Measurements from ENCODE around the gene BRMS1.
"Not testable (repeated sequence)": the region's sequence is repeated elsewhere in the genome, so short reads cannot be mapped to it uniquely, and the experiment has no call there.

Gene BRMS1

DNA sequence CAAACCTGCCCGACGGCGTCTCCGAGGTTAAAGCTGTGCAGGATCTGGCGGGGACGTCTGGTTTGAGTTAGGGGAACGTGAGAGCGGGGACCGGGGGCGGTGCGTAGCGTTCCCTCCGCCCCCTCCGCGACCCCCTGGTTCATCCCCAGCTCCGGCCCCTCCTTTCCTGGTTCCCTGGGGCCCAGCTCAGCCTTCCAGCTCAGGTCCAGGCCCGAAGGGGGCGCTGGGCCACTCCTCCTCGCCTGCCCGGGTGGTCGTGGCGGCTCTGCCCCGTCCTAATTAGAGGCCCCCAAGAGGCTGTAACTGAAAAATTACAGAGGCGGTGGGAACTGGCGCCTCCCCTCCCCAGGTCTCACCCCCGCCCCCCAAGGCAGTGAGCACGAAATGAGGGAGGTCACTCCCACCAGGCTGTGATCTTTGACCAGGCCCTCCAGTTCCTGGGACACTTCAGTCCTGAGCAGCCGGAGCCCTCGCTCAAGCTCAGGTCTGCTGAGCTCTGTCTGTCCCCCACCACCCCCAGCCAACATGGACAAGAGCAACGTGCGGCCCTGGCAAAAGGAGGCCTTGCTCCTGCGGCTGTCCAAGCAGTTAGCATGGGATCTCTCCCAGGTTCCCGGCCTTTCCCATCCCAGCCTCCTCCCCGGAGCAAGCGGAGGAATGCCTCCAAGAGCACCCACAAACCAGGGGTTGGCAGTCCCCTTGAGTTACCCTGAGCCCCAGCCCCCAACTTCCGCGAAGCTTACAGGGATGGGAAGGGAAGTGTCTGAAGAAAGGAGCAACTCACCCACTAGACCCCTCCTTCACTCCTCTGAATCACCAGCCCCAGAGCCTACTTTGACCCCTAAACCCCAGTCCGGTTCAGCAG lies 31.4 kb downstream of the BRMS1 start:
- DNase-seq (ENCODE audit: low read depth, low spot score) = no peak
- peak overlapping the region; percentile 45 for H3K4me3 ChIP-seq (ENCODE audit: low read length)

DNA sequence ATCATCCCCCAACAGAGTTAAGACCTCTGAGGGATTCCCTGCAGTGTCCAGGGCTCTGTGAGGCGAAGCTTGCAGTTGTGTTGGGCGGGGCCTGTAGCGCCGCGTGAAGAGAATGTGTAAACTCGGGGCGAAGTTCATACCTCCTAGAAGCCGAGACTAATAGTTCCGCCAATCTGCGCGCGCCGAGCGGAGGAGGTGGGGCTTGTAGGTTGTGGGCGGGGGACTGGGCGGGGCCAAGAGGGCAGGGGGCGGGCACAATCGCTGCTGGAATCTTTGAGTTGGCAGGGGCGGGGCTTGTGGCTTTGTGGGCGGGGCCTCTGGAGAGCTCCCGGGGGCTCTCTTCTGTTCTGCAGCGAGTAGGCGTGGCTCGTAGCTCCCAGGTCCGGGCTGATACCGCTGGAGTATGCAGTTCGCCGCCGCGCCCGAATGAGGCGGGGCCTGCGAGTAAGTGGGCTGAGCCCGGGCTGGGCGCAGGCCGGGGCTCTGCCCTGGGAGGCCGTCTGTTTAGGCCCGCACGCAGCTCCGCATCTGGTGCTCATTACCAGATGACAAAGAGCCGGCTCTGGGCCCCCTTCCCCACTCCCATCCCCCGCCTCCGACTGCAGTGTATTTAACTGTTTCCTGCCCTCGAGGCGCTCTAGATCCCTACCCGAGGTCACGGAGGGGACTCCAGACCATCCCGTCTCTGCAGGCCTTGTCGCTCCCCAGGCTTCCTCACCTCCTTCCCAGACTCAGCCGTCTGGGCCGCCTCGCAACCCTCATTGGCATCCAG lies 32.2 kb downstream of the BRMS1 start:
- peak; percentile 95 for DNase-seq (ENCODE audit: low read depth, low spot score)
- peak overlapping the region; percentile 68 for H3K4me3 ChIP-seq (ENCODE audit: low read length)

DNA sequence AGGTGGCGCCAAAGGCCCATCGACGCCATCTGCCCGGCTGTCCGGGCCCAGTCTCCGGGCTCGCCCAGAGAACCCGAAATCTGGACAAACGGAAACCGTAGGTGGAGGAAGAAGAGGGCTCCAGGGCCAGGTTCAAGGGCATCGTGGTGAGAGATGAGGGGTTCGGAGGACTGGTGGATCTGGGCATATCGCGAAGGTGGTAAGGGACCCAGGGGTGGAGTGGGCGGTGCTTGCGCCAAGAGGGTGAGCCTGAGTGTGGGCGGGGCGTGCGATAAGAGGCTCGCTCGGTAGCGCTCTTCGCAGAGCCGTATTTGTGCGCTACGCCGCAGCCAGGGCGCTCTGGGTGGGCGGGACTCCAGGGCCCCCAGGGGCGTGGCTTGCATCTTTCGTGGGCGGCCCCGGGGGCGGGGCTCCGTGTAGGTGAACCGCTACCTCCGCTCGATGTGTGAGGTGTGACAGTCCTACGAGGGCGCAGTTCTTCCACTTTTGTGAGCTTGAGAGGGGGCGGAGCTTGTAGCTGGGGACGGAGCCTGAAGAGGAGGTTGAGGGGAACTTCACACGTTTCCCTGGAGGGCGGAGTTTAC lies 32.8 kb downstream of the BRMS1 start:
- H3K4me3 ChIP-seq (ENCODE audit: low read length) = peak overlapping the region; percentile 68
- peak; percentile 94 for DNase-seq (ENCODE audit: low read depth, low spot score)

DNA sequence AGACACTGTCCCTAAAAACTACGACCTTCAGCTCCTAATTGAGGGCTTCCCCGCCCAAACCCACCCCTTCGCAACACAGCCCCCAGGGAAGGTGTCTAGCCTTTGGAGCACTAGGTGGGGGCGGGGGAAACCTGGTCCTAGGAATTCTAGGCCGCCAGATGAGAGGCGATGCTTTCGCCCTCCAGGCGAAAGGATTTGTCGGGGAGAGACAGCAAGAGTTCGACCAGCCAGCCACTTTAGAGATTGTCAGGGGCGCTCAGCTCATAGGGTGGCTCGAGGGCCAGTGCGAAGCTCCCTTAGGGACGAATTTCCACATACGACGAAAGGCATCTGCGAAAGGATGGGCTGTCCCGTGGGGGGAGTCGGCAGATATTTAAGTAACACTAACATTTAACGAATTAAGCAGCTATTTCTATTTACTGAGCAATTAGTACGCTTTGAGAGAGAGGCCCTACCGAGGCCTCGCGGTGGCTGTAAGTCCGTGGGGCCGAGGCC lies 33.4 kb downstream of the BRMS1 start:
- no peak for DNase-seq (ENCODE audit: low read depth, low spot score)
- peak overlapping the region; percentile 68 for H3K4me3 ChIP-seq (ENCODE audit: low read length)

DNA sequence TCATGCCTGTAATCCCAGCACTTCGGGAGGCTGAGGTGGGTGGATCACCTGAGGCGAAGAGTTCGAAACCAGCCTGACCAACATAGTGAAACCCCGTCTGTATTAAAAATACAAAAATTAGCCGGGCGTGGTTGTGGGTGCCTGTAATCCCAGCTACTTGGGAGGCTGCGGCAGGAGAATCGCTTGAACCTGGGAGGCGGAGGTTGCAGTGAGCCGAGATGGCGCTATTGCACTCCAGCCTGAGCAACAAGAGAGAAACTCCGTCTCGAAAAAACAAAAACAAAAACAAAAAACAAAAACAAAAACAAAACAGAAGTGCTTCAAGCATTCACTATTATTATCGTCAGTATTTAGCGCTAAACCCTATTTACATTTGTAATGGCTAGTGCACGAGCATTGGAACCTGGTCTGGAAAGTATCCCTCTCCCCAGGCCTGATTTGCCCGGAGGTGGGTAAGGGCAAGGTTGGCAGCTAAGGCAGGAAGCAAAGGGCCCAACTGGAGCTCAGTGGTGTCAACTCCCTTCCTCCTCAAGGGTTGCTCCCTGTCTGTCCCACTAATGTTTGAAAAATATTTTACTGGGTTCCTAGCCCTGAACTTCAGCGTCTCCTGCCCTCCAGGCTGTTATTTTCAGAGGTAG lies 34.0 kb downstream of the BRMS1 start:
- H3K4me3 ChIP-seq (ENCODE audit: low read length); DNase-seq (ENCODE audit: low read depth, low spot score): not testable (repeated sequence)

DNA sequence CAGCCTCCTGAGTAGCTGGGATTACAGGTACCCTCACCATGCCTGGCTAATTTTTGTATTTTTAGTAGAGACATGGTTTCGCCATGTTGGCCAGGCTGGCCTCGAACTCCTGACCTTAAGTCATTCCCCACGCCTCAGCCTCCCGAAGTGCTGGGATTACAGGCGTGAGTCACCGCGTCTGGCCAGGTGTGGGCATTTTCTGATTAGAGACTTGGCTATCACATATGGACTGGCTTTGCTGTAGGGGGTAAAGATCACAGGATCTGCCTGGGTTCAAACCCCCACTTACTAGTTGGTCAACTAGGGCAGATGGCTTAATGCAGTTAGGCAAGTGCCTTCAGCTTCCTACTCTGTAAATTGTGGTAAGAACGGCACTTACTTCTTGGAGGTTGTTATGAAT lies 34.6 kb downstream of the BRMS1 start:
- H3K4me3 ChIP-seq (ENCODE audit: low read length) = no peak overlapping the region
- DNase-seq (ENCODE audit: low read depth, low spot score) = no peak

DNA sequence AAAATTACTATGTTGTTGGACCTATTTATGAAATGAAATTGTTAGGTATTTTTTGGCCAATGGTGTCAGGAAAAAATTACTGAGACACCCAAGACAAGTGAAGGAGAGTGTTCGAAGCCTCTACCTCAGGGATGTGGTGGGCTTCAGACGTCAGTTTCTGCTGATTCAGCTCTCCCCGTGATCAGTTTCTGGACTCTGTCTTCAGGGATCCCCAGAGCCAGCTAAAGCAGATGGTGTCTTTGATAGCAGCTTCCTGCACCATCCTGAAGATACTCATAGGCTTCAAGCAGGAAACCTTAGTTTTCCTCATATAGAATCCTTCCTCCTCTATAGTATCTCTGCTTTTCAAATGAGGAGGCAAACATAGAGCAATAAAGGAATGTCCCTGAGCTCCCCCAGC lies 35.4 kb downstream of the BRMS1 start:
- H3K4me3 ChIP-seq (ENCODE audit: low read length) = no peak overlapping the region
- no peak for DNase-seq (ENCODE audit: low read depth, low spot score)

DNA sequence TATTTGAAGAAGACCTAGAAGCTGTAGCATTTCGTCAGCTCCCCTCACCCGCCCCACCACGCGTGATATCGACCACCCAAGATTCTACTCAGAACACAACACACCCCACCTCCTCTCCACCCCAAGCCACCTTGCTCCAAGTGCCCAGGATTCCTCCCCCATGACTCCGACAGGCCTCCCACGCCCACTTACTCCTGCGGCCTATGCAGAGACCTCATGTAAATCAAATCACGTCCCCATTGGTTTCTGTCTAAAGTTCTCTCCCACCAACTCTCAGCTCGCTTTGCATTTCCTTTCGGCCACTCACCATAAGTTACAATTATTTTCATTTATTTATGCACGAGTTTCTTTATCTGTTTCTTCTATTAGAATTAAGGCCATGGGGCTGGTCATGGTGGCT lies 42.2 kb downstream of the BRMS1 start:
- no peak overlapping the region for H3K4me3 ChIP-seq (ENCODE audit: low read length)
- DNase-seq (ENCODE audit: low read depth, low spot score) = no peak

DNA sequence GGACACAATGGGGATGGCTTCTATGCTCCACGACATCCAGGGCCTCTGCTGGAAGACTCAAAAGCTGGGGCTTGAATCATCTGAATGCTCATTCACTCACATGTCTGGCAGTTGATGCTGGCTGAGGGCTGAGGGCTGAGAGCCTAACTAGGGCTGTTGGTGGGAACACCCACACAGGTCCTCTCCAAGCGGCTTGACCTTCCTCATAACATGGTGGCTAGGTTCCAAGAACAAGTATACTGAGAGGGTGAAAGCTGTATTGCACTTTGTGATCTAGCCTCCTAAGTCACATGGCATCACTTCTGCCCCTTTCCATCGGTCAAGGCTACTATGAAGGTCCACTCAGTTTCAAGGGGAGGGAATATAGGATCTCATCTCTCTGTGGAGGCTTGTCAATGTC lies 45.7 kb downstream of the BRMS1 start:
- DNase-seq (ENCODE audit: low read depth, low spot score) = no peak

DNA sequence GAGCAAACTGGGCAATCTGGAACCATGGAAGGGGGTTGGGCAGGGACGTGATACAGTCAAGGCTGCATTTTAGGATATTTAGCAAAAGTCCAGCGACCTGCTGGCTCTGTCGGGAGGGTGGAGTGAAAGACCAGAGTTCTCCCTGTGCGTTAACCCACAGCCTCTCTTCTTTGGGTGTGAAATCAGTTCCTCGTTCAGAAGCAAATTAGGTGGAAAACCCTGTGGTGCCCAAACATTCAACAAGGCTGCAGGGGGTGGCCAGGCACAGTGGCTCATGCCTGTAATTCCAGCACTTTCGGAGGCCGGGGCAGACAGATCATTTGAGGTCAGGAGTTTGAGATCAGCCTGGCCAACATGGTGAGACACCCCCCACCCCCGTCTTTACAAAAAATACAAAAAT lies 47.3 kb downstream of the BRMS1 start:
- no peak for DNase-seq (ENCODE audit: low read depth, low spot score)

More for the DNA sequence above, 45.7 kb downstream of the BRMS1 start:
- no peak overlapping the region for H3K4me3 ChIP-seq (ENCODE audit: low read length)

DNA sequence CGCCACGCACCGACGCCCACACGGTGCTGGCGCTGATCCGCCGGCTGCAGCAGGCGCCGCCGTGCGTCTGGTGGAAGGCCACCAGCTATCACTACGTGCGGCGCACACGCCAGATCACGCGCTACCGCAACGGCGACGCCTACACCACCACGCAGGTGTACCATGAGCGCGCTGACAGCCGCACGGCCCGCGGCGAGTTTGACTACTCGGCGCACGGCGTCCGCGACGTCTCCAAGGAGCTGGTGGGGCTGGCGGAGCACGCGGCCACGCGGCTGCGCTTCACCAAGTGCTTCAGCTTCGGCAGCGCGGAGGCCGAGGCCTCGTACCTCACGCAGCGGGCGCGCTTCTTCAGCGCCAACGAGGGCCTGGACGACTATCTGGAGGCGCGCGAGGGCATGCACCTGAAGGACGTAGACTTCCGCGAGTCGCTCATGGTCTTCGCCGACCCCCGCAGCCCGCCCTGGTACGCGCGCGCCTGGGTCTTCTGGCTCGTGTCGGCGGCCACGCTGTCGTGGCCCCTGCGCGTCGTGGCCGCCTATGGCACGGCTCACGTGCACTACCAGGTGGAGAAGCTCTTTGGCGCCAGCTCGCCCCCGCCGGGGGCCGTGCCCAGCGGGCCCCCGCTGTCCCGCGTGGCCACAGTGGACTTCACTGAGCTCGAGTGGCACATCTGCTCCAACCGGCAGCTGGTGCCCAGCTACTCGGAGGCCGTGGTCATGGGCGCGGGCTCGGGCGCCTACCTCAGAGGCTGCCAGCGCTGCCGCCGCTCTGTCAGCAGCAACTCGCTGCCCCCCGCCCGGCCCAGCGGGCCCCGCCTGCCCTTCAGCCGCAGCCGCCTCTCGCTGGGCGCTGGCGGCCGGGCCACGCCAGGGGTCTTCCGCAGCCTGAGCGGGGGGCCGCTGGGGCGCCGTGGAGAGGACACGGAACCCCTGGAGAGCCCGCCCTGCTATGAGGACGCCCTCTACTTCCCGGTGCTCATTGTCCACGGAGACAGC lies 50.0 kb downstream of the BRMS1 start:
- no peak overlapping the region for H3K4me3 ChIP-seq (ENCODE audit: low read length)
- DNase-seq (ENCODE audit: low read depth, low spot score) = no peak

More for the DNA sequence above, 47.3 kb downstream of the BRMS1 start:
- H3K4me3 ChIP-seq (ENCODE audit: low read length) = no peak overlapping the region

DNA sequence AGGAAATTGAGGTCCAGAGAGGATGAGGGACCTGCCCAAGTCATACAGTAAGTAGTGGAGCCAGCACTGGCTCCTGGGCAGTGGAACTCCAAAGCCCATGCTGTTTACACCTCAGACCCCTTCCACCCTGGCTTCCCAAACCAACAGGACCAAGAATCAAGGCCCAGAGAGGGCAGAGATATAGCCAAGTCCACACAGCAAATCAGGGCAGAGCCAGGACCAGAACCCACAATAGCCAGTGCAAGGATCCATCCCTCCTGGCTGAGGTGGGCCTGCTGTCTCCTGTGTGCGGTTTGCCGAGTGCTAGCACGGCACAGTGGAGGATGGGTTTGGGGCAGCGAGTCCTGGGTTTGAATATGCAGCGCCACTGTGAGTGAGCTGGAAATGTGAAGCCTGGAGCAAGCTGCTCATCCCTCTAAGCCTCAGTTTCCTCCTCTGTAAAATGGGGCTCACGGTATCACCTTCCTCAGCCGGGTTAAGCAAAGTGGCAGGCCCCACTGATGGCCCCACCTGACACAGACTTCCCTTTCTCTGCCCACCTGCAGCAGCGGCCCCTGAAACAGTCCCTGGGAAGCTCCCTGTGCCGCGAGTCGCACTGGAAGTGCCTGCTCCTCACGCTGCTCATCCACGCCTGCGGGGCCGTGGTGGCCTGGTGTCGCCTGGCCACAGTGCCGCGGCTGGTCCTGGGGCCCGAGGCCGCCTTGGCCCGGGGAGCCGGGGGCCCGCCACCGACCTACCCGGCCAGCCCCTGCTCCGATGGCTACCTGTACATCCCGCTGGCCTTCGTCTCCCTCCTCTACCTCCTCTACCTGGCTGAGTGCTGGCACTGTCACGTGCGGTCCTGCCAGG lies 50.9 kb downstream of the BRMS1 start:
- no peak overlapping the region for H3K4me3 ChIP-seq (ENCODE audit: low read length)
- no peak for DNase-seq (ENCODE audit: low read depth, low spot score)

DNA sequence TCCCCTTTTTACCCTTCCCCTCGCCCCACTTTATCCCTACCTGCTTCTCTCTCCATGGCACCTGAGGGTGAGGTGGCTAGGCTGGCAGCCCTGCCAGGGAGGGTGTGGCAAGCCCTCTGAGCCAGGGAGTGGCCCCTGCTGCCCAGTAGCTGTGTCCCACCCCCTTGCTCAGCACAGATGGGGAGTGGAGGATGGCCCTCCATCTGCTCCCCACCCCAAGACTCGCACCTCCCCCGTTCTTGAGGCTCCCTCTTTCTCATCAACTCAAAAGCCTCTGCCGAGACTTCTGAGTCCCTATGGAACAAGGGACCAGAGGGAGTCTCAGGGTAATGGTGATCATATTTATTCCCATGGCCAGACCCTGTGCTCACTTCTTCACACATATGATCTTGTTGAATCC lies 51.6 kb downstream of the BRMS1 start:
- H3K4me3 ChIP-seq (ENCODE audit: low read length) = no peak overlapping the region
- no peak for DNase-seq (ENCODE audit: low read depth, low spot score)

DNA sequence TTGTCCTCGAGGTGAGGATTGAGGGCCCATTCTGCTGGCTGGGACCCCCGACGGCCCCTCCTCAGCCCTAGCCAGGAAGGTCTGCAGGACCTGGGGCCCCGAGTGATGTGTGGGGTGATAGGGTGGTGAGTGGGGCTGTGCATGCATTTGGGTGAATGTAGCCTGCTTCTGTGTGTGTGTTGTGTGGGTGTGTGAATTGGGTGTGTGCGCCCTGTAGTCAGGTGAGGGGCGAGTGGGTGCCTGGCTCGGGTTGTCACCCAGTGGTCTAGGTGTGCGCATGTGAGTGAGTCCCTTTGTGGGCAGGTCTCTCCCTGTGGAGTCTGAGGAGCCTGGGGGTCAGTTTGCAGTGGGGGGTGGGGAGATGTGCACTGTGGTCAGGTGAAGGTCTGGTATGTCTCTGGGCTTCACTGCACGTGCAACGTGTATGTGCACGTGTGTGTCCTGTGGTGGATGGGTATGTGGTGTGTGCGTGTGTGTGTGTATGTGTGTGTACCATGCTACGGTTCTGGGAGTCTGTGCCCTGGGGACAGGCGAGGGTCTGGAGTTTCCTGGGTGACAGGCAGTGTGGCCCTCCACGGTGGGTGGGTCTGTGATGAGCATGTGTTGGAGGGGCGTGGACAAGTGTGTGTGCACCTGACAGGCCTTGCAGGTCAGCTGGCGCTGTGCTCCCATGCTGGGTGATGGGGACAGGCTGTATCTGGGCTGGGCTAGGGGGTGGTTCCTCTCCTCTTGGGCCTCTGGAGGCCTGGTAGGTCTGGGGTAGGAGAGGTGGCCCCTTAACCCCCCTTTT lies 52.2 kb downstream of the BRMS1 start:
- no peak for DNase-seq (ENCODE audit: low read depth, low spot score)
- H3K4me3 ChIP-seq (ENCODE audit: low read length) = peak overlapping the region; percentile 51

DNA sequence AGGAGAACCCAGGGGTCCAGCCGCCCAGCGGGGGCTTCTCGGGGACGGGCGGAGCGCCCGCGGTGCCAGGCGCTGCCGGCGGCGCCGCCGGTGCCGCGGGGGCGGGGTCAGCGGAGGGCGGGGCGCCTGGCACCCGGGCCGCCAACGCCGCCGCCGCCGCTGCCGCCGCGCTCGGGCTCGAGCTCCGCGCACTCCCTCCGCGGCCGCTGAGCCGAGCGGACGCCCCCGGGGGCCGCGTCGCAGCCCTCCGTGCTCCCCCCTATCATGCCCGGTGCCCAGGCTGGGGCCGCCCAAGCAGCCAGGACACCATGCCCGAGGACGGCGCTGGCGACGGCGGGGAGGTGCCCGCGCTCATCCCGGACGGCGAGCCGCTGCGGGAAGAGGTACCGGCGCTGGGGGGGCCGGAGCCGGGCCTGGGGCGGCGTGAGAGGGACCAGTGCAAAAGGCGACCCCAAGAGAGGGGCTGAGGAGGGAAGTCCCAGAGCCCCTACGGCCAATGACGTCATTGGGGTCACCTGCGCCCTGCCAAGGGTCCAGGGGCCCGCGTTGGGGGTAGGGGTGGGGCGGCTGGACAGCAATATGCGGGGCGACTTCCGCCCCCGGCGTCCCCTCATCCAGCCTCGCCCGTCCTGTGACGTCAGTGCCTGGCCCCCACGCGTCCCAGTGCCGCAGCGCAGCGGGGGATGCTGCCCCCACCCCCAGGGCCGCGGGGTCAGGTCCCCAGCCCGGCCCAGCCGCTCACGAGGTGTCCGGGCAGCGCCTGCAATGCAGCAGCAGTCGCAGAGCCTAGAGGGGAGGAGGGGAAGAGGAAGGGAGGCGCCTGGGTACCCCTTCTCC lies 53.0 kb downstream of the BRMS1 start, which contains the start of gene TMEM151A:
Gene TMEM151A (plus strand): TSS at position 189 of the 837 bp plus-strand sequence. CDS start 120 bp downstream, at position 309.
- peak within 1 kb of the TSS; percentile 51 for H3K4me3 ChIP-seq (ENCODE audit: low read length)
- DNase-seq (ENCODE audit: low read depth, low spot score) = no peak

DNA sequence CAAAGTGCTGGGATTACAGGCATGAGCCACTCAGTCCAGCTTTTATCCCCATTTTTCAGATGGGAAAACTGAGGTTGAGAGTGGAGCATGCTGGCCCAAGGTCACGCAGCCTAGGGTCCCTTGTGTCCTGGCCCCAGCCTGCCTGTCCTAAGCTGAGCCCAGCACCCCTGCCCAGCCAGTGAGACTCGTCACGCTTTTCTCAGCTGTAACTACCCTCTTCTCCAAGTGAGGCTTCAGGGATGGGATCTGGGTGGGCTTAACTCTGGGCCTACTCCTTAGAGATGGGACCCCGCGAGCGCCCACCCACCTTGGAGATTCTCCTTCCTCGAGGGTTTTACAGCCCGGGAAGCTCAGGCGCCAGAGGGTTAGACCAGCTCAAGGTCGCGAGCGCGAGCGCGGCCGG lies 53.6 kb downstream of the BRMS1 start:
- H3K4me3 ChIP-seq (ENCODE audit: low read length) = peak overlapping the region; percentile 24; the same call in 1 of the 2 replicates
- no peak for DNase-seq (ENCODE audit: low read depth, low spot score)
